Panc1 (cell line): Measurements from ENCODE around the gene MYBPC3. TPM values are rescaled to one million over a fixed set of nuclear protein-coding genes. Genes with fewer than 3 reads are reported as not detected.

Experiments
- ATAC-seq: fragments of 200-7000 bp; cut with Tn5 transposase; 2 replicates; pipeline ENCODE4 v1.9.1; 2020; ENCODE audit warnings: mild to moderate bottlenecking, moderate library complexity
- BruUV-seq: library from RNA; stranded (reverse); fragments of 400-500 nt; replicated peaks from 2 replicates; lab custom pipeline; 2021; lab: Mats Ljungman, UMichigan
- CTCF ChIA-PET: fragments of 300-600 bp; sonication (Branson Sonifier 250); formaldehyde crosslinking; loops from one replicate; lab custom pipeline; 2022; ENCODE audit warnings: antibody characterized with exemption; lab: Charles Lee
- POLR2A ChIA-PET: fragments of 300-600 bp; sonication (Branson Sonifier 250); formaldehyde crosslinking; loops from one replicate; lab custom pipeline; 2022; ENCODE audit warnings: antibody characterized with exemption; lab: Charles Lee
- DNase-seq: peaks from one replicate; pipeline ENCODE4 v3.0.0-alpha.2; 2010; ENCODE audit warnings: low read depth, low spot score
- H3K27ac ChIP-seq: 2 replicates; pipeline ENCODE4 v1.5.1; 2011; ENCODE audit warnings: mild to moderate bottlenecking, low read length, inconsistent platforms
- H3K27me3 ChIP-seq: fragments of 200-500 bp; sonication (Bioruptor generic); 2 replicates; pipeline ENCODE4 v1.6.0; 2014; ENCODE audit warnings: low read length, inconsistent platforms; ENCODE audit not compliant: control insufficient read depth, insufficient read depth
- H3K36me3 ChIP-seq: fragments of 200-500 bp; sonication (Bioruptor generic); 2 replicates; pipeline ENCODE4 v1.5.1; 2014; ENCODE audit warnings: inconsistent platforms, mild to moderate bottlenecking, low read length, moderate library complexity; ENCODE audit not compliant: control insufficient read depth, insufficient read depth
- H3K4me1 ChIP-seq: 2 replicates; pipeline ENCODE4 v1.5.1; 2011; ENCODE audit warnings: inconsistent platforms, mild to moderate bottlenecking, low read length, moderate library complexity; ENCODE audit not compliant: control insufficient read depth, insufficient read depth
- H3K4me3 ChIP-seq, 2 experiments: 2 replicates each; pipeline ENCODE4 v1.5.1; 2011 to 2012; ENCODE audit warnings: low read depth in 2 of 2, low read length in 2 of 2, mild to moderate bottlenecking in 2 of 2, inconsistent platforms in 1 of 2, moderate library complexity in 1 of 2
- H3K9me3 ChIP-seq: fragments of 200-500 bp; sonication (Bioruptor generic); 2 replicates; pipeline ENCODE4 v1.5.1; 2014; ENCODE audit warnings: low read depth, mild to moderate bottlenecking, inconsistent platforms, low read length, moderate library complexity; ENCODE audit not compliant: control insufficient read depth, insufficient read depth
- POLR2AphosphoS5 ChIP-seq: IDR thresholded peaks from 2 replicates; pipeline ENCODE4 v1.6.1; 2012; ENCODE audit warnings: mild to moderate bottlenecking, low read depth, low read length, moderate library complexity
- SIN3A ChIP-seq: IDR thresholded peaks from 2 replicates; pipeline ENCODE4 v1.6.1; 2012; ENCODE audit warnings: low read depth, mild to moderate bottlenecking, low read length, moderate library complexity, borderline replicate concordance; ENCODE audit not compliant: insufficient read depth
- TCF7L2 ChIP-seq: IDR thresholded peaks from 2 replicates; pipeline ENCODE4 v1.6.1; 2011; ENCODE audit warnings: mild to moderate bottlenecking, low read depth, low read length, inconsistent platforms
- in situ Hi-C: cut with HindIII; loops from 2 replicates; pipeline ENCODE4 v1.10.0; 2016; ENCODE audit warnings: low sequenced_read_pairs, low pct_unique_long_range_greater_than_20kb
- intact Hi-C: fragments of 100-400 bp; cut with micrococcal nuclease; formaldehyde crosslinking; loops from one replicate; pipeline ENCODE4 v1.10.0; 2022; ENCODE audit not compliant: unreplicated experiment
- total RNA-seq: library from RNA; stranded (reverse); gene quantifications from one replicate; pipeline ENCODE4 v1.2.1, GENCODE V29; 2021; ENCODE audit not compliant: unreplicated experiment
- TF ChIP-seq, protein P1 (sequence below), 2 experiments: IDR thresholded peaks; 2 replicates each; pipeline ENCODE4 v1.6.1; 2011 to 2012; ENCODE audit warnings: low read depth in 2 of 2, control low read depth in 1 of 2, low read length in 1 of 2, mild to moderate bottlenecking in 1 of 2, moderate library complexity in 1 of 2; ENCODE audit not compliant: insufficient read depth in 1 of 2
- TF ChIP-seq, protein P2 (sequence below): fragments of 450-650 bp; IDR thresholded peaks from 2 replicates; pipeline ENCODE4 v1.5.1; 2017; ENCODE audit warnings: mild to moderate bottlenecking

MYBPC3 gene
- total RNA-seq, 1 experiment from 2014 or later = not detected

DNA sequence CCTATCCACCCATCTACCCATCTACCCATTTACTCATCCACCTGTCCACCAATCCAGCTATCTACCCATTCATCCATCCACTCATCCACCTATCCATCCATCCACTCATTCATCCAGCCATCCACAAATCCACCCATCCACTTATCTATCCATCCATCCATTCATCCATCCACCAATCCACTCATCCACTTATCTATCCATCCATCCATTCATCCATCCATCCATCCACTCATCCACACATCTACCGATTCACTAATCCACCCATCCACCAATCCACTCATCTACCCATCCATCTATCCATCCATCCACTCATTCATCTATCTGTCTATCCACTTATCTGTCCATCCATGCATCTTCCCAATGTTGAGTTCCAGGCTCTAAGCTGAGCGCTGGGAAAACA lies 27.6 kb upstream of the MYBPC3 start:
- no peak overlapping the region for H3K27ac ChIP-seq
- ChIA-PET CTCF (no interaction called here), POLR2A (no interaction called here)
- in situ Hi-C loops (no loop called here), intact Hi-C loops (no loop called here)
- no peaks in the 10 kb centered on the region for H3K36me3 ChIP-seq
- TF ChIP-seq SIN3A = no peak
- TF ChIP-seq, protein P1, sequence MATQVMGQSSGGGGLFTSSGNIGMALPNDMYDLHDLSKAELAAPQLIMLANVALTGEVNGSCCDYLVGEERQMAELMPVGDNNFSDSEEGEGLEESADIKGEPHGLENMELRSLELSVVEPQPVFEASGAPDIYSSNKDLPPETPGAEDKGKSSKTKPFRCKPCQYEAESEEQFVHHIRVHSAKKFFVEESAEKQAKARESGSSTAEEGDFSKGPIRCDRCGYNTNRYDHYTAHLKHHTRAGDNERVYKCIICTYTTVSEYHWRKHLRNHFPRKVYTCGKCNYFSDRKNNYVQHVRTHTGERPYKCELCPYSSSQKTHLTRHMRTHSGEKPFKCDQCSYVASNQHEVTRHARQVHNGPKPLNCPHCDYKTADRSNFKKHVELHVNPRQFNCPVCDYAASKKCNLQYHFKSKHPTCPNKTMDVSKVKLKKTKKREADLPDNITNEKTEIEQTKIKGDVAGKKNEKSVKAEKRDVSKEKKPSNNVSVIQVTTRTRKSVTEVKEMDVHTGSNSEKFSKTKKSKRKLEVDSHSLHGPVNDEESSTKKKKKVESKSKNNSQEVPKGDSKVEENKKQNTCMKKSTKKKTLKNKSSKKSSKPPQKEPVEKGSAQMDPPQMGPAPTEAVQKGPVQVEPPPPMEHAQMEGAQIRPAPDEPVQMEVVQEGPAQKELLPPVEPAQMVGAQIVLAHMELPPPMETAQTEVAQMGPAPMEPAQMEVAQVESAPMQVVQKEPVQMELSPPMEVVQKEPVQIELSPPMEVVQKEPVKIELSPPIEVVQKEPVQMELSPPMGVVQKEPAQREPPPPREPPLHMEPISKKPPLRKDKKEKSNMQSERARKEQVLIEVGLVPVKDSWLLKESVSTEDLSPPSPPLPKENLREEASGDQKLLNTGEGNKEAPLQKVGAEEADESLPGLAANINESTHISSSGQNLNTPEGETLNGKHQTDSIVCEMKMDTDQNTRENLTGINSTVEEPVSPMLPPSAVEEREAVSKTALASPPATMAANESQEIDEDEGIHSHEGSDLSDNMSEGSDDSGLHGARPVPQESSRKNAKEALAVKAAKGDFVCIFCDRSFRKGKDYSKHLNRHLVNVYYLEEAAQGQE (IDR thresholded peaks at IDR 0.05; ENCODE audit: insufficient read depth in 1 of 2, low read depth in 2 of 2, low read length in 1 of 2) = no peak
- TF ChIP-seq, protein P2, sequence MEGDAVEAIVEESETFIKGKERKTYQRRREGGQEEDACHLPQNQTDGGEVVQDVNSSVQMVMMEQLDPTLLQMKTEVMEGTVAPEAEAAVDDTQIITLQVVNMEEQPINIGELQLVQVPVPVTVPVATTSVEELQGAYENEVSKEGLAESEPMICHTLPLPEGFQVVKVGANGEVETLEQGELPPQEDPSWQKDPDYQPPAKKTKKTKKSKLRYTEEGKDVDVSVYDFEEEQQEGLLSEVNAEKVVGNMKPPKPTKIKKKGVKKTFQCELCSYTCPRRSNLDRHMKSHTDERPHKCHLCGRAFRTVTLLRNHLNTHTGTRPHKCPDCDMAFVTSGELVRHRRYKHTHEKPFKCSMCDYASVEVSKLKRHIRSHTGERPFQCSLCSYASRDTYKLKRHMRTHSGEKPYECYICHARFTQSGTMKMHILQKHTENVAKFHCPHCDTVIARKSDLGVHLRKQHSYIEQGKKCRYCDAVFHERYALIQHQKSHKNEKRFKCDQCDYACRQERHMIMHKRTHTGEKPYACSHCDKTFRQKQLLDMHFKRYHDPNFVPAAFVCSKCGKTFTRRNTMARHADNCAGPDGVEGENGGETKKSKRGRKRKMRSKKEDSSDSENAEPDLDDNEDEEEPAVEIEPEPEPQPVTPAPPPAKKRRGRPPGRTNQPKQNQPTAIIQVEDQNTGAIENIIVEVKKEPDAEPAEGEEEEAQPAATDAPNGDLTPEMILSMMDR = no peak
- no peak for TF ChIP-seq POLR2AphosphoS5
- TF ChIP-seq TCF7L2 = no peak
- H3K9me3 ChIP-seq = no peaks in the 10 kb centered on the region
- ATAC-seq (no peak), DNase-seq (no peak)
- BruUV-seq = no TSS peak
- no peak overlapping the region for H3K4me3 ChIP-seq
- no peaks in the 10 kb centered on the region; the same call in 1 of the 2 replicates for H3K4me1 ChIP-seq
- no peaks in the 10 kb centered on the region for H3K27me3 ChIP-seq

DNA sequence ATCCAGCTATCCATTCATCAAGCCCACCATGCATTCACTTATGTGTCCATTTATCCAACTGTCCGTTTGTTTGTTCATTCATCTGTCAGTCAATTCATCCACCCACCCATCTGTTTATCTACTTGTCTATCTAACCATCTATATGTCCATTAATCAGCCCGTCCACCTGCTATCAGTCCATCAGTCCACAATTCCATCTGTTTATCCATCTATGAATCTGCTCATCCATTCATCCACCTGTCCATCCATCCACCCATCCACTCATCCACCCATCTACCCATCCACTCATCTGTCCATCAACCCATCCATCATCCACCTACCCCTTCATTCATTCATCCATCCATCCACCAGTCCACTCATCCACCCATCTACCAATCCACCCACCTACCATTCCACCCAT lies 26.8 kb upstream of the MYBPC3 start:
- no peak for DNase-seq
- Histone ChIP-seq H3K9me3 (no peaks in the 10 kb centered on the region), H3K27me3 (no peaks in the 10 kb centered on the region), H3K4me3 (no peak overlapping the region), H3K27ac (no peak overlapping the region), H3K4me1 (no peaks in the 10 kb centered on the region; the same call in 1 of the 2 replicates), H3K36me3 (no peaks in the 10 kb centered on the region)
- no TSS peak for BruUV-seq
- ChIA-PET CTCF (no interaction called here), POLR2A (no interaction called here)
- in situ Hi-C loops (no loop called here), intact Hi-C loops (no loop called here)
- TF ChIP-seq SIN3A = no peak
- TF ChIP-seq, protein P1 (IDR thresholded peaks at IDR 0.05; ENCODE audit: insufficient read depth in 1 of 2, low read depth in 2 of 2, low read length in 1 of 2) = no peak
- TF ChIP-seq, protein P2 = no peak
- no peak for TF ChIP-seq POLR2AphosphoS5
- no peak for TF ChIP-seq TCF7L2
- ATAC-seq = no peak
